ENCODE measurements around the gene YTHDF1. TPM values are rescaled to one million over a fixed set of nuclear protein-coding genes. Genes with fewer than 3 reads are reported as not detected.

Gene YTHDF1
- total and polyA plus RNA-seq, 2 donors (not counting 1 experiment from before 2014, with no cell fraction given), result 16.3 to 25.9 TPM

- no peak overlapping the region for H3K4me2 ChIP-seq (ENCODE audit: extremely low read depth, insufficient read depth, low read length)
- no peak overlapping the region for H3K4me3 ChIP-seq (replicated peaks in 1 of 4; ENCODE audit: control extremely low read depth in 1 of 4, insufficient read depth in 1 of 4, low read depth in 3 of 4, low read length in 4 of 4)
- no peaks in the 10 kb centered on the region for H3K4me1 ChIP-seq (ENCODE audit: control insufficient read depth, extremely low read depth, insufficient read depth, low read length)
- H3K79me2 ChIP-seq (ENCODE audit: control insufficient read depth, insufficient read depth, low read length), result no peaks in the 10 kb centered on the region
- no peak overlapping the region for H2AFZ ChIP-seq (ENCODE audit: low read length)
- no peaks in the 10 kb centered on the region for H4K20me1 ChIP-seq (ENCODE audit: control insufficient read depth, extremely low read depth, insufficient read depth, low read length)
- no peak overlapping the region for H3K9ac ChIP-seq (ENCODE audit: insufficient read depth, low read length)
- peaks cover 45% of the 10 kb centered on the region for H3K27me3 ChIP-seq (ENCODE audit: control insufficient read depth, insufficient read depth, low read length)
- TF ChIP-seq CTCF (conservative IDR thresholded peaks at IDR 0.05 in 1 of 2, IDR thresholded peaks at IDR 0.05 in 1 of 2; ENCODE audit: low read depth in 1 of 2, low read length in 2 of 2), result peak; percentile 24 to 28
- no peak for TF ChIP-seq EZH2 (IDR thresholded peaks at IDR 0.05; ENCODE audit: low read length, missing control alignments)
- DNase-seq (ENCODE audit: low read depth in 2 of 2), result peak in 1 of 2 donors; percentile 6
- H3K27ac ChIP-seq (ENCODE audit: insufficient read depth, low read length), result no peak overlapping the region
- H3K36me3 ChIP-seq (ENCODE audit: control insufficient read depth, insufficient read depth, low read length), result no peaks in the 10 kb centered on the region
- no peaks in the 10 kb centered on the region for H3K9me3 ChIP-seq (ENCODE audit: control insufficient read depth, insufficient read depth, low read depth, low read length)
Measured at GRCh38 chr20:63178889-63179686, 36.8 kb downstream of the YTHDF1 start.

GRCh38 chr20:63178446-63178820 is 37.5 kb downstream of the YTHDF1 start:
- no peaks in the 10 kb centered on the region for H3K9me3 ChIP-seq (ENCODE audit: control insufficient read depth, insufficient read depth, low read depth, low read length)
- H3K27me3 ChIP-seq (ENCODE audit: control insufficient read depth, insufficient read depth, low read length), result peaks cover 51% of the 10 kb centered on the region
- no peaks in the 10 kb centered on the region for H3K36me3 ChIP-seq (ENCODE audit: control insufficient read depth, insufficient read depth, low read length)
- no peak for DNase-seq (ENCODE audit: low read depth in 2 of 2)
- TF ChIP-seq CTCF (conservative IDR thresholded peaks at IDR 0.05 in 1 of 2, IDR thresholded peaks at IDR 0.05 in 1 of 2; ENCODE audit: low read depth in 1 of 2, low read length in 2 of 2) (no peak), EZH2 (IDR thresholded peaks at IDR 0.05; ENCODE audit: low read length, missing control alignments) (no peak)
- no peak overlapping the region for H3K9ac ChIP-seq (ENCODE audit: insufficient read depth, low read length)
- H3K27ac ChIP-seq (ENCODE audit: insufficient read depth, low read length), result no peak overlapping the region
- no peaks in the 10 kb centered on the region for H3K79me2 ChIP-seq (ENCODE audit: control insufficient read depth, insufficient read depth, low read length)
- no peak overlapping the region for H3K4me3 ChIP-seq (replicated peaks in 1 of 4; ENCODE audit: control extremely low read depth in 1 of 4, insufficient read depth in 1 of 4, low read depth in 3 of 4, low read length in 4 of 4)
- H3K4me1 ChIP-seq (ENCODE audit: control insufficient read depth, extremely low read depth, insufficient read depth, low read length), result no peaks in the 10 kb centered on the region
- no peaks in the 10 kb centered on the region for H4K20me1 ChIP-seq (ENCODE audit: control insufficient read depth, extremely low read depth, insufficient read depth, low read length)
- H3K4me2 ChIP-seq (ENCODE audit: extremely low read depth, insufficient read depth, low read length), result no peak overlapping the region
- no peak overlapping the region for H2AFZ ChIP-seq (ENCODE audit: low read length)

- Histone ChIP-seq H4K20me1 (ENCODE audit: control insufficient read depth, extremely low read depth, insufficient read depth, low read length) (no peaks in the 10 kb centered on the region), H2AFZ (ENCODE audit: low read length) (no peak overlapping the region), H3K27ac (ENCODE audit: insufficient read depth, low read length) (no peak overlapping the region), H3K79me2 (ENCODE audit: control insufficient read depth, insufficient read depth, low read length) (no peaks in the 10 kb centered on the region), H3K4me1 (ENCODE audit: control insufficient read depth, extremely low read depth, insufficient read depth, low read length) (no peaks in the 10 kb centered on the region), H3K9ac (ENCODE audit: insufficient read depth, low read length) (no peak overlapping the region), H3K4me3 (replicated peaks in 1 of 4; ENCODE audit: control extremely low read depth in 1 of 4, insufficient read depth in 1 of 4, low read depth in 3 of 4, low read length in 4 of 4) (no peak overlapping the region), H3K4me2 (ENCODE audit: extremely low read depth, insufficient read depth, low read length) (no peak overlapping the region), H3K36me3 (ENCODE audit: control insufficient read depth, insufficient read depth, low read length) (no peaks in the 10 kb centered on the region), H3K27me3 (ENCODE audit: control insufficient read depth, insufficient read depth, low read length) (peaks cover 54% of the 10 kb centered on the region), H3K9me3 (ENCODE audit: control insufficient read depth, insufficient read depth, low read depth, low read length) (no peaks in the 10 kb centered on the region)
- TF ChIP-seq EZH2 (IDR thresholded peaks at IDR 0.05; ENCODE audit: low read length, missing control alignments) (peak; percentile 96), CTCF (conservative IDR thresholded peaks at IDR 0.05 in 1 of 2, IDR thresholded peaks at IDR 0.05 in 1 of 2; ENCODE audit: low read depth in 1 of 2, low read length in 2 of 2) (no peak)
- DNase-seq (ENCODE audit: low read depth in 2 of 2), result no peak
Measured at GRCh38 chr20:63177785-63178445, 38.0 kb downstream of the YTHDF1 start.

Data from fibroblast of lung (primary cell).